Lung (tissue), 12 donors: ENCODE data around the gene CCDC92. TPM values are rescaled to one million over a fixed set of nuclear protein-coding genes. Genes with fewer than 3 reads are reported as not detected.

Source experiments
- ATAC-seq: fragments of 200-7000 bp; cut with Tn5 transposase; one replicate; pipeline ENCODE4 v1.9.1; 2020; ENCODE audit warnings: moderate number of reproducible peaks; ENCODE audit not compliant: insufficient read depth, low FRiP score
- DNase-seq, 3 donors: peaks; one replicate each; pipeline ENCODE4 v3.0.0-alpha.2; 2013 to 2017
- H3K27ac ChIP-seq, 2 donors: one replicate each; pipeline ENCODE4 v1.5.1; 2013; ENCODE audit warnings: mild to moderate bottlenecking in 2 of 2, moderate library complexity in 2 of 2, control low read depth in 1 of 2, inconsistent platforms in 1 of 2, low read depth in 1 of 2, low read length in 1 of 2
- H3K27me3 ChIP-seq, 3 donors: one replicate each; pipeline ENCODE4 v1.5.1; 2013; ENCODE audit warnings: low read length in 2 of 3; ENCODE audit not compliant: control insufficient read depth in 3 of 3, insufficient read depth in 3 of 3
- H3K36me3 ChIP-seq, 4 donors: one replicate each; pipeline ENCODE4 v1.5.1; 2013; ENCODE audit warnings: low read length in 4 of 4, mild to moderate bottlenecking in 1 of 4, moderate library complexity in 1 of 4; ENCODE audit not compliant: control insufficient read depth in 4 of 4, insufficient read depth in 4 of 4
- H3K4me1 ChIP-seq, 5 donors: one replicate each; pipeline ENCODE4 v1.5.1; 2013; ENCODE audit warnings: low read length in 5 of 5, mild to moderate bottlenecking in 2 of 5, moderate library complexity in 1 of 5; ENCODE audit not compliant: control insufficient read depth in 5 of 5, insufficient read depth in 5 of 5
- H3K4me3 ChIP-seq: one replicate; pipeline ENCODE4 v1.5.1; 2013; ENCODE audit warnings: mild to moderate bottlenecking, control low read depth, moderate library complexity
- H3K9ac ChIP-seq, 2 donors: one replicate each; pipeline ENCODE4 v1.5.1; 2013; ENCODE audit warnings: low read length in 2 of 2, control low read depth in 1 of 2; ENCODE audit not compliant: insufficient read depth in 1 of 2
- H3K9me3 ChIP-seq, 4 donors: one replicate each; pipeline ENCODE4 v1.5.1; 2013; ENCODE audit warnings: low read length in 3 of 4, mild to moderate bottlenecking in 1 of 4, moderate library complexity in 1 of 4; ENCODE audit not compliant: control insufficient read depth in 4 of 4, insufficient read depth in 3 of 4
- WGBS, 2 donors: extraction: QIAGEN DNeasy Blood & Tissue Kit; methylation state at CpG; one replicate each; pipeline ENCODE4 v1.1.7; 2013; 5-methylcytosine and 5-hydroxymethylcytosine counted together
- polyA plus RNA-seq, 2 donors: library from polyadenylated mRNA; stranded (reverse); fragments of 200-250 nt; gene quantifications; one replicate each; pipeline ENCODE4 v1.2.1, GENCODE V29; 2013
- total RNA-seq, 2 donors: library from RNA; depleted of rRNA in 1 of 2; stranded (reverse); fragments of >200 nt in 1 of 2; gene quantifications; one replicate each; pipeline ENCODE4 v1.2.1, GENCODE V29; 2014 to 2021
- TF ChIP-seq, protein P1 (sequence below): IDR thresholded peaks from 2 replicates; pipeline ENCODE4 v1.5.1; 2012; ENCODE audit warnings: mild to moderate bottlenecking; ENCODE audit errors: control extremely low read depth, extremely low read depth
- donor health status: control.
- donor health status: control.
- donor health status: Bipolar disorder and iron deficiency.
- donor health status: healthy.
- donor health status: DM: yes; HTN: yes; CAD: no.

CCDC92 gene
- total and polyA plus RNA-seq, 4 donors, result 17.7 to 55.5 (median 34.8) TPM

DNA sequence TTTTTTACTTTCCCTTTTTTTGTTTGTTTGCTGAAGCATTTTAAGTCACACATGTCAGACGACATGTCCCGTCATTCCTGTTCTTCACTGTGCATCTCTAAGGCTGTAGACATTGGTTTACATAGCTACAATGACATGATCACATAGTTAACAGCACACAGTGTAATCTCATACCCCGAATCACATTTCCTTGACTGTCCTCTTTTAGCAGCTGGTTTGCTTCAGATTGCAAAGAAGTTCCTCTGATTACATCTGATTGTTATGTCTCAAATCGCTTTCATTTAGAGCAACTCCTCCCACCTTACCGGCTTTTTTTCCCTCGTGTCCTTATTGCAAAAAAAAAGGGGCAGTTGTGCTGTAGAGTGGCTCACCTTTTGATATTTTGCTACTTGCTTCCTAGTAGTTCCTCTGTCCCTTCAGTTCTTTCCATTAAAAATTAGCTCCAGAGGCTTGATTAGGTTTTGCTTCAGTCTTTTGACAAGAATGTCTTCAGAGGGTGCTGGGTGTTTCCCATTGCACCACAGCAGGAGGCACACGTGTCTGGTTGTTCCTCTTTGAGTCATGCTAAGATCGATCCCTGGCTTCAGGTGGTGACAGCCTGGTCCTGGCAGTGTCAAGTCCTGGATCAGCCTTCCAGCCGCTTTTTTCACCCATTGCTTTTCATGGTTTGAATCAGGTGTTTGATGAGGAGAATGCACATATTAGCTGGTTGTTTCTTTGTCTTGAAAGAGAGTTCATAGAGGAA is 35.4 kb upstream of the CCDC92 start:
- DNase-seq, result peak in 1 of 3 donors; percentile 52

DNA sequence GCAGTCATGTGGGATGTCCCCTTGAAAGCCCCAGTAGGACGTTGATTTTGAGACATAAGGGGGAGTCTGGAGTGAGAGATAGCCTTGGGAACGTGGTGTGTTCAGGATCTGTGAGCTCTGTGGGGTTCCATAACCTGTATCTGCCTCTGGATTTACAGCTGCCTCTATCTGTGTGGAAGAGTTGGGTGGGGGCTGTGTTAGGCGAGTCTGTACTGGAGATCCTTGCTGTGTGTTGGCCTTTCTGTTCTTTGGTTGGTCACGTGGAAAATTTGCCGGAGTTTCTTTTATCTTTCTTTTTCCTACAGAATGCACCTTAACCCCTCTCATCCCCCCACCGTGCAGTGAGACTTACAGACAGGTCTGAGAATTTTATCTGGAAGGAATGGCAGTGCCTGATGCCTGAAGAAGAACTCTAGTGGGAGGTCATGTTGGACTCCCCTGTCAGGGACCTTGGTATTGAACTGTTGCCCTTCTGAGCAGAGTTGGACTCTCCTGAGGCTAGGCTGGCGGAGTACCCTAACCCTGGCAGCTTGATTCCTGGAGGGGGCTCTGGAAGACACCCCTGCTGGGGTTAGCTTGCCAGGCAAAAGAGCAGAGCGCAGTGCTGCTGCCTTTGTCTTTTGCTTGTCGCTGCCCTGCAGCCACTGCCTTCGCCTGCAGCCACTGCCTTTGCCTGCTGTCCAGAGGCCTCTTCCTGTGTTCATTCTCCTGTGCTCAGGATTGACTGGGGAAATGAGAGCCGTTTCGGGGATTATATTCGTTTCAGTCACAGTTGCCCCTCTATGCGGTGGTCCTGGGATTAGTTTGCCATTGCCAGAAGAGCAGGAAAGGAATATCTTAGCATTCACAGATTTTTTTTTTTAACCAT is 34.4 kb upstream of the CCDC92 start:
- no peak overlapping the region for H3K4me3 ChIP-seq
- no peak overlapping the region for H3K27ac ChIP-seq
- 81 to 83% methylated on average over 14 of the region's 14 CpGs for WGBS, 2 donors
- DNase-seq (no peak), ATAC-seq (no peak)
- H3K36me3 ChIP-seq, result peaks cover 11 to 27% (median 16%) of the 10 kb centered on the region in 4 donors
- TF ChIP-seq, protein P1, sequence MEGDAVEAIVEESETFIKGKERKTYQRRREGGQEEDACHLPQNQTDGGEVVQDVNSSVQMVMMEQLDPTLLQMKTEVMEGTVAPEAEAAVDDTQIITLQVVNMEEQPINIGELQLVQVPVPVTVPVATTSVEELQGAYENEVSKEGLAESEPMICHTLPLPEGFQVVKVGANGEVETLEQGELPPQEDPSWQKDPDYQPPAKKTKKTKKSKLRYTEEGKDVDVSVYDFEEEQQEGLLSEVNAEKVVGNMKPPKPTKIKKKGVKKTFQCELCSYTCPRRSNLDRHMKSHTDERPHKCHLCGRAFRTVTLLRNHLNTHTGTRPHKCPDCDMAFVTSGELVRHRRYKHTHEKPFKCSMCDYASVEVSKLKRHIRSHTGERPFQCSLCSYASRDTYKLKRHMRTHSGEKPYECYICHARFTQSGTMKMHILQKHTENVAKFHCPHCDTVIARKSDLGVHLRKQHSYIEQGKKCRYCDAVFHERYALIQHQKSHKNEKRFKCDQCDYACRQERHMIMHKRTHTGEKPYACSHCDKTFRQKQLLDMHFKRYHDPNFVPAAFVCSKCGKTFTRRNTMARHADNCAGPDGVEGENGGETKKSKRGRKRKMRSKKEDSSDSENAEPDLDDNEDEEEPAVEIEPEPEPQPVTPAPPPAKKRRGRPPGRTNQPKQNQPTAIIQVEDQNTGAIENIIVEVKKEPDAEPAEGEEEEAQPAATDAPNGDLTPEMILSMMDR, result no peak
- H3K27me3 ChIP-seq, result no peaks in the 10 kb centered on the region
- H3K9me3 ChIP-seq, result no peaks in the 10 kb centered on the region
- H3K9ac ChIP-seq, result no peak overlapping the region
- peaks cover under 1 to 43% (median 11%) of the 10 kb centered on the region in 5 donors for H3K4me1 ChIP-seq

More for the DNA sequence above, 35.4 kb upstream of the CCDC92 start:
- ATAC-seq, result no peak
- Histone ChIP-seq H3K4me3 (no peak overlapping the region), H3K27ac (no peak overlapping the region), H3K9me3 (no peaks in the 10 kb centered on the region), H3K27me3 (no peaks in the 10 kb centered on the region), H3K9ac (peak overlapping the region in 1 of 2 donors; percentile 26), H3K4me1 (peaks cover 0 to 43% (median 10%) of the 10 kb centered on the region in 5 donors), H3K36me3 (peaks cover 16 to 31% (median 22%) of the 10 kb centered on the region in 4 donors)
- TF ChIP-seq, protein P1, result no peak
- 49 to 58% methylated on average over 9 of the region's 9 CpGs for WGBS, 2 donors

DNA sequence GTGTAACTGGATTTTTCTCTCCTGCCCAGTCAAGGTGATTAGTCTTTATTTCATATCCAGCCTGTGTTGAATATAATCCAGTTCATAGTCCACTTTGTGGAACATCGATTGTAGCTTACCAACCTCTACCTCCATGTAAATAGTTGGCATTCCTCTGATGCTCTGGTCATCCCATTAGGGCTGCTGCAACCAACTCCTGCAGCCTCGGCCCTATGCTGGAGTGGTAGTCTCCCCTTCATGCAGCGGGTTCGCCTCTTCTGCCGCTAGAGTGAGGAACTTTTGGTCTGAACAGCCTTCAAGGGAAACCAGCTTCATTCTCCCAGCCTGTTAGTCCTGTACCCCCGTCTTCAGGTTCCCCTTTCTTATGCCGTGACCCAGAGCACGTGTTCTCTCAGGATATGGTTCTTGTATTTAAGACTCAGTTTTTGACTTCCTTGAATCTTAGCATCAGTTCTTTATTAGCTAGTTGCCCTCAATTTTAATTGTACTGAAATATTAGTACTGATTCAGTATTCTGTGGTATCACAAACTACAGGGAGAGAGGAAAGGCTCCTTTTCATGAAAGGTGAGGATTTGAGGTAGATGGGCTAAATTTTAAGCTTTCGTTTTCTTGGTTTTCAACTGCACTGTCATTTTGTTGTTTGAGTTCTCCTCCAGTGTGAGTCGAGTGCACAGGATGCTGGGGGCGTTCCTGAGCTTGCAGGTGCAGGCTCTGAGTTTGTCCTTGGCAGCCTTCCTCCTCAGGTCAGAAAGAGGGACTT is 33.6 kb upstream of the CCDC92 start:
- ATAC-seq, result no peak
- TF ChIP-seq, protein P1, result no peak

More for the DNA sequence above, 33.6 kb upstream of the CCDC92 start:
- Histone ChIP-seq H3K4me1 (peaks cover 4 to 43% (median 15%) of the 10 kb centered on the region in 5 donors), H3K9me3 (no peaks in the 10 kb centered on the region), H3K27me3 (no peaks in the 10 kb centered on the region), H3K4me3 (no peak overlapping the region), H3K27ac (no peak overlapping the region), H3K9ac (no peak overlapping the region), H3K36me3 (peaks cover 4 to 29% (median 14%) of the 10 kb centered on the region in 4 donors)
- no peak for DNase-seq
- 41 to 63% methylated on average over 11 of the region's 11 CpGs for WGBS, 2 donors
